ENCODE data around the gene KCND2.

Gene KCND2

GRCh38 chr7:120412139-120413050 lies 139.4 kb downstream of the KCND2 start:
- DNase-seq (ENCODE audit: low read depth in 2 of 2): no peak

GRCh38 chr7:120413164-120413563 lies 140.2 kb downstream of the KCND2 start:
- DNase-seq (ENCODE audit: low read depth in 2 of 2): no peak

GRCh38 chr7:120417244-120417979 lies 144.4 kb downstream of the KCND2 start:
- no peak for DNase-seq (ENCODE audit: low read depth in 2 of 2)

- DNase-seq (ENCODE audit: low read depth in 2 of 2): no peak
These were observed 148.2 kb downstream of the KCND2 start for GRCh38 chr7:120421151-120421651.

- no peak for DNase-seq (ENCODE audit: low read depth in 2 of 2)
These were observed 158.0 kb downstream of the KCND2 start for GRCh38 chr7:120431016-120431415.

- DNase-seq (ENCODE audit: low read depth in 2 of 2): no peak
These were observed 163.6 kb downstream of the KCND2 start for GRCh38 chr7:120436487-120437060.

GRCh38 chr7:120441850-120442249 lies 168.9 kb downstream of the KCND2 start:
- no peak for DNase-seq (ENCODE audit: low read depth in 2 of 2)

- DNase-seq (ENCODE audit: low read depth in 2 of 2): no peak
These were observed 169.9 kb downstream of the KCND2 start for GRCh38 chr7:120442838-120443237.

GRCh38 chr7:120444650-120445049 lies 171.7 kb downstream of the KCND2 start:
- no peak for DNase-seq (ENCODE audit: low read depth in 2 of 2)

- DNase-seq (ENCODE audit: low read depth in 2 of 2): no peak
These were observed 172.3 kb downstream of the KCND2 start for GRCh38 chr7:120445276-120445675.

- no peak for DNase-seq (ENCODE audit: low read depth in 2 of 2)
These were observed 179.7 kb downstream of the KCND2 start for GRCh38 chr7:120452665-120453064.

- no peak for DNase-seq (ENCODE audit: low read depth in 2 of 2)
These were observed 183.7 kb downstream of the KCND2 start for GRCh38 chr7:120456699-120457098.

- DNase-seq (ENCODE audit: low read depth in 2 of 2): no peak
These were observed 188.0 kb downstream of the KCND2 start for GRCh38 chr7:120460949-120461348.

GRCh38 chr7:120462991-120463390 lies 190.0 kb downstream of the KCND2 start:
- no peak for DNase-seq (ENCODE audit: low read depth in 2 of 2)

GRCh38 chr7:120464104-120464503 lies 191.1 kb downstream of the KCND2 start:
- DNase-seq (ENCODE audit: low read depth in 2 of 2): no peak

GRCh38 chr7:120467676-120468075 lies 194.7 kb downstream of the KCND2 start:
- DNase-seq (ENCODE audit: low read depth in 2 of 2): no peak

- no peak for DNase-seq (ENCODE audit: low read depth in 2 of 2)
These were observed 195.6 kb downstream of the KCND2 start for GRCh38 chr7:120468611-120469010.

- DNase-seq (ENCODE audit: low read depth in 2 of 2): no peak
These were observed 199.9 kb downstream of the KCND2 start for GRCh38 chr7:120472892-120473291.

GRCh38 chr7:120473352-120473751 lies 200.4 kb downstream of the KCND2 start:
- no peak for DNase-seq (ENCODE audit: low read depth in 2 of 2)

GRCh38 chr7:120475994-120476393 lies 203.0 kb downstream of the KCND2 start:
- DNase-seq (ENCODE audit: low read depth in 2 of 2): no peak

GRCh38 chr7:120480472-120480871 lies 207.5 kb downstream of the KCND2 start:
- DNase-seq (ENCODE audit: low read depth in 2 of 2): no peak

- no peak for DNase-seq (ENCODE audit: low read depth in 2 of 2)
These were observed 208.0 kb downstream of the KCND2 start for GRCh38 chr7:120480930-120481329.

Measured in stimulated activated CD4-positive, alpha-beta T cell treated with anti-CD3 and anti-CD28 coated beads, Interleukin-1b, Interleukin-23, amount 100 ng/mL, for 4 hours (primary cell).